ENCODE measurements around the gene FOXL3.
"Not testable (repeated sequence)": the region's sequence is repeated elsewhere in the genome, so short reads cannot be mapped to it uniquely, and the experiment has no call there.

The FOXL3 gene

GRCh38 chr7:292226-292625 lies 2.3 kb downstream of the FOXL3 start:
- no peak for DNase-seq

DNA sequence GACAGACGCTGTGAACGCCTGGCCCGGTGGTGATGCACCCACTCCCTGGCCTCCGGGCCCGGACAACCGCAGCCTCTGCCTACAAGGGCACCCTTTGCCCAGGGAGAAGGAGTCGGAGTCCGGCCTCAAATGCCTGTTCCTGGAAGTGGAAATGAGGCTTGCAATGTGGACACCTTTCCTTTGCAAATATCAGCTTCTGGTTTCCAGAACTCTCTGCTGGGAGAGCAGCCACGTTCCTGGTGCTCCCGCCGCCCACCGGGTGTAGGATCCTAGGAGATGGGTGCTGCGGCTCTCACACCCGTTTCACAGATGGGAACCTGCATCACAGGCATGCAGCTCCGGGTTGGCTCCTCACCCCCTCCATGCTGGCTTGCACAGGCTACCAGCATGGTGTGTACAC lies 2.9 kb downstream of the FOXL3 start:
- no peak for DNase-seq

DNA sequence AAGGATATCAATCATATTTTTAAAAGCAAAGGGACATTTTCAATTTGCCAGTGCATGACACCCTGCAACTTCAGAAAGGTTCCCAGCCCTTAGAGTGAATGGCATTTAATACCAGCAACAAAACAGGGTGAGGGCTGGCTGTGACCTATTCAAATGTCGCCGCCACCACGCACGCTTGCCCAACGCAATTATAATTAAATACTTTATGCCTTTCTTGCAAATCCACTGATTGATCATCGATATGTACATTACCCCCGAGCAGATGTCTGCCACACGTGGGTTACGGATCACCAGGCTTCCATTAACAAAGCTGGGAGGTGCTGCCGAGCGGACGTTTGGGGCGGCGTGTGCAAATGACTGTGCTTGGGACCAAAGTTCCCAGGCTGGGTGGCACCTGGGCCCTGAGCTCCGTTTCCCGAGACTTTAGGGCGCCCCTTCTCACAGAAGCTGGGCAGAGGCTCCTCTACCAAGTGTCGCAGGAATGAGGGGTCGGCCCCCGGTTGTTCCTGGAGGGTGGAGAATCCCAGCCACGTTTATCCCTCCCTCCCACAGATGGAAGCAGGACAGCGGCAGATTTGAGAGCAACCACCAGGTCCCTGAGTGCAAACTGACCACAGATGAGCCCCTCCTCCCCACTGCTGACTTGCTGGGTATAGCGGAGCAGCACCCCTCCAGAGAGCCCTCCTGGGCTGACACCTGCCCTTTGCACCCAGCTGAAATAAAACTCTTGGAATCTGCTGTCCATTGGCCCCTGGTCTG lies 3.9 kb downstream of the FOXL3 start:
- DNase-seq: no peak

- no peak for DNase-seq
These were observed 4.6 kb downstream of the FOXL3 start for GRCh38 chr7:294440-295154.

DNA sequence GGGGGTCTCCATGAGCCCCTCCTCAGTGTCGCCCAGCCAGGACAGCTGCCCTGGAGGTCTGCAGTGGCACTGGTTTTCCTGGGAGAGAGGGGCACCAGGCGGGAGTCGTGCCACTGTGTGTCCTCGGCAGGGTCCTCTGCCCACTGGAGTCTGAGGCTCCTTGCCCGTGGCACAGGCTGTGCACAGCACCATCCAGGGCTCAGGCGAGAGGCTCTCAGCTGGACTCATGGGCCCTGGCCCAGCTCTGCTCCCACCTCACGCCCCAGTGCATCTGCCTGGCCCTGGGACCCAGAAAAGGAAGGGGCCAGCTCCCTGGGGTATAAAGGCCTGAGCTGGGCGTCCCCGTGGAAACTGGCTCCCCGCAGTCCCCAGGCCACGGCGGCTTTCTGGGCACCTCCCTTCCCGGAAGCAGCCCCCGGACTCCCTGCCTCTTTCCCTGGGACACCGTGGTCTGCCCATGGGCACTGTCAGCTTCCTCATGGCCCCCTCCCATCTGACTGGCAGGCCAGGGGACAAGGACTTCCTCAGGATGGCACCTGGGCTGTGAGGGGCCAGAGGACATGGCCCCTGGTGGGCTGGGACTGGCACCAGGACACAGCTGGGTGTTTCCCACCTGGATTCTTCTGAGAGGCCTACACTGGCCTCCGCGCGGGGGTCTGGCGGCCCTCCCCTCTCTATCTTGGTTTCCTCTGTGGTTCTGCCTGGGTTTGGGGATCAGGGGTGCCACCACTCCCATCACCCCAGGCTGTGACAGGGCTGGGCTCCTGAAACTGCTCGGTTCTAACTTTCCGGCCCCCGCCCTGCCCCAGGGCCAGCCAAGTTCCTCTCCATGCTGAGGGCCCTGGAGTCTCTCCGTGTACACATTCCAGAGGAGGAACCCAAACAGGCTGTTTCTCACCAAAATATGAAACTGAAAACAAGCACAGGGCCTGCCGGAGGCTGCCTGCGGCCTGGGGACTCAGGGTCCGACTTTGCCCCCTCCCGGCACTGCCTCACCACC lies 5.5 kb downstream of the FOXL3 start:
- no peak for DNase-seq

DNA sequence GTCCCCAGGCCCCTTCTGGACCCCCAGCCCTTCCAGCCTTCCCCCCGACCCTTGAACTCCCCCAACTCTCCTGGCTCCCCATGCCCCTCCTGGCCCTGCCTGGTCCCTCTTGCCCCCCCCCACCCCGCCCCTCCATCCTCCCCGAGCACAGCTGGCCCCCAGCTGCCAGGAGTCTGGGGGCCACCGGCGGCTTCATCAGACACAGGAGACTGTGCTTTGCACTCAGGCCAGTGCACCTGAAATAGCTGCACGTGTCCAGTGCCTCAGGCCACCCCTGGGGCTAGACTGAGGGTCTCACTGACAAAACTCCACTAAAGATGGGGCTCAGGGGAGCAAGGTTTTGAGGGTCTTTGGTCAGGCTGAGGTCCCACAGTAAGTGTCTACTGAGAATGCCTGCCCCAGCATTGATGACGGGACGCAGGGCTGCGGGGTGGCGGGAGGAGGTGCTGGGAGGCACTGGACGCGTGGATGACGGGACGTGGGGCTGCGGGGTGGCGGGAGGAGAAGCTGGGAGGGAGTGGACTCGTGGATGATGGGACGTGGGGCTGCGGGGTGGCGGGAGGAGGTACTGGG lies 6.5 kb downstream of the FOXL3 start:
- no peak for DNase-seq

- not testable (repeated sequence) for DNase-seq
These were observed 7.2 kb downstream of the FOXL3 start for GRCh38 chr7:297141-297540.

DNA sequence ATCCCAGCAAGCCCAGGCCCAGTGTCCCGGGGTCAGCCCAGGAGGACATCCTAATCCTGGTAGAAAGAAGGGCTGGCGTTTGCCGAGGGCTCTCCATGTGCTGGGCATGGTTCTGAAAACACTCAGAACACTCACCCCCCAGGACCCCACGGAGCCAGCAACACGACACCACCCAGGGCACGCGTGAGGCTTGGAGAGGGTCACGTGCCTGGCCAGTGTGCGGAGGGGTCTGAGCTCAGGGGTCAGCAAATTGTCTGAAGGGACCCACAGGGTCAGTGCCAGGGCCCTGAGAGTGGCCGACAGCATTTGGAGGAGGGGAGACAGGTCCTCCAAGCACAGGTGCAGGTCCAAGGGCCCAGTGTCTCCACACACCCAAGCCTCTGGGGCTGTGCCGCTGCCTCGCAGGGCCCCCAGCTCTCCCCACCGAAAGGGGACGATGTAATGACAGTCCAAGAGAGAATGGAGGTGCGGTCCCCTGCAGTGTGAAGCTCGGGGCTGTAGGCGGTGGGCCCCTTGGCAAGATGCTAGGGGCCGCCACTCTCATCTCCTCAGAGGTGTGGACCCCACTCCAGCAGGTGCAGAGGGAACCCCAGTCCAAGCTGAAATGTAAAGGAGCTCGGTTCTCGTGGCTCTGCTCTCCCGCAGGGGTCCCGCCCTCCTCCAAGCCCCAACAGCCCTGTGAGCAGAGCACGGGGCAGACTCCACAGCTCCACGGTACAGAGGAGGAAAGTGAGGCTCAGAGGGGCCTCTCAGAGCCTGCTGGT lies 7.8 kb downstream of the FOXL3 start:
- no peak for DNase-seq

DNA sequence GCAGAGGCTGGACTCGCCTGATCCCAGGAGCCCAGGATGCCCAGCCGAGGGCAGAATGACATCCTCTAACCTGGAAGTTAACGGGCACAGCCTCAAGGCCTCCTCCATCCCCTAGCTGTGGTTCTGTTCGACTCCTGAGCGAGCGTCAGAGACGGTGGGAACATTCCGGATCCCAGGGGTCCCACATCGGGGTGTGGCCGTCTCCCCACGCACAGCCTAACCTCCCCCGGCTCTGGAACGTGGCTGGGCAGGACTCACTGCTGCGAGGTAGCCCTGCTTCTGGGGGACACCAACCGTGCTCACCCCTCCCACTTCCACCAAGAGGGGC lies 8.4 kb downstream of the FOXL3 start:
- DNase-seq: no peak

DNA sequence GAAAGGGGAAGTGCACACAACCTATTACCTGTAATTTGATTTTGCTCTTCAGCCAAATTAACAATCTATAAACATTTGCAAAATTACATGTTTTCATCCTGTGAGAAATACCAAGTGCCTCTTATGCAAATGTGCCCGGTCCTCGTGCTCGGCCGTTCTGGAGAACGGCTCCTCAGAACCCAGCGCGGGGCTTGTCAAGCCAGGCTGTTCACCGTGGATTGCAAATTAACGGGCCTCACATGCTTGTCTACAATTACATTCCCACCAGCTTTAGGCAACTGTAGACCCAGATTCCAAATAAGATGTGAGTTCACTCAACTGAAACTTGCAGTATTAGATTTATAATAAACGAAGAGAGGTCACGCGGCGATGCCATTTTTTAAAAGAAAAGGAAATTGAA lies 8.8 kb downstream of the FOXL3 start:
- DNase-seq: no peak

DNA sequence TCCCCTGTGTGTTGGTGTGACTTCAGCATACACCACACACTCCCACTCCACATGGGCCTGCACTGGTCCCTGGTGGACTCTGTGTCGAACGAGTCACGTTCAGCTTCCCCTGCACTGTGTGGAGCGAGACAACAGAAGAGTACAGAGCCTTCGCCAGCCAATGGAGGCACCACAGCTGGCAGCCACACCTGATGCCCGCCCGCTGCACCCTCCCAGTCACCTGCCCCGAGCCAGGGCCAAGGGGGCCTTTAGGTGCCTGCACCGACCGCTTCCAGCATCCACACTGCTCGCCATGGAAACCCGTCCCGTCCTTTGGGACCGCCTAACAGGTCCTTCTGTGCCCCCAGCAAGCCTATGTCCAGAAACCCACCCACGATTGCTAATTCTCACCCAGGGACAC lies 9.2 kb downstream of the FOXL3 start:
- no peak for DNase-seq

GRCh38 chr7:299628-300027 lies 9.7 kb downstream of the FOXL3 start:
- DNase-seq: no peak

GRCh38 chr7:300048-300447 lies 10.1 kb downstream of the FOXL3 start:
- no peak for DNase-seq

DNA sequence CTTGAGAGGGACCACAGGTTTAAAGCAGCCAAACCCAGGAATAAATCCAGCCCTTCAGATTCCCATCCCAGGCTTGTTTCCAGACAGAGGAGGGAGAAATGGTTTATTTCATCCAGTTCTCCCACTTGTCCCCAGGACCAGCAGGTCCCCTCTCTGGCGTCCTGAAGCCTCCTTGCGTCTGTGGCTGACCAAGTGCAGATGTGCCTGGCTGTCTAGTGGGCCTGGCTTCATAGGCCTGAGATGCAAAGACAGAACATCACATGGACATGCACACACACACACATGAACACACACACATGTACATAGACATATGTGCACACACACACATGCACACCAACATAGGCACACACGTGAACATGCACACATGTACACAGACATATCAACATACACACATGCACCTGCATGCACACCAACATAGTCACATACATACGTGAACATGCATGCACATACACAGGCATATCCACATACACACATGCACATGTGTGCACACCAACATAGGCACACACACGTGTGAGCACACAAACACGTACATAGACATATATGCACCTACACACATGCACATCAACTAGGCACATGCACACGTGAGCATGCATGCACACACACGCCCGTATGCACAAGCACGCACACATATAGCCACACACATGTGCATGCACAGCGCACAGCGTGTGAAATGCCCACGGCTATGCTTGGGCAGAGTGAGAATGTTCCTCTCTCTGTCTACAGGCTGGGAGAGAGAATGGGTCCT lies 10.7 kb downstream of the FOXL3 start:
- no peak for DNase-seq

GRCh38 chr7:301291-302053 lies 11.5 kb downstream of the FOXL3 start:
- no peak for DNase-seq

DNA sequence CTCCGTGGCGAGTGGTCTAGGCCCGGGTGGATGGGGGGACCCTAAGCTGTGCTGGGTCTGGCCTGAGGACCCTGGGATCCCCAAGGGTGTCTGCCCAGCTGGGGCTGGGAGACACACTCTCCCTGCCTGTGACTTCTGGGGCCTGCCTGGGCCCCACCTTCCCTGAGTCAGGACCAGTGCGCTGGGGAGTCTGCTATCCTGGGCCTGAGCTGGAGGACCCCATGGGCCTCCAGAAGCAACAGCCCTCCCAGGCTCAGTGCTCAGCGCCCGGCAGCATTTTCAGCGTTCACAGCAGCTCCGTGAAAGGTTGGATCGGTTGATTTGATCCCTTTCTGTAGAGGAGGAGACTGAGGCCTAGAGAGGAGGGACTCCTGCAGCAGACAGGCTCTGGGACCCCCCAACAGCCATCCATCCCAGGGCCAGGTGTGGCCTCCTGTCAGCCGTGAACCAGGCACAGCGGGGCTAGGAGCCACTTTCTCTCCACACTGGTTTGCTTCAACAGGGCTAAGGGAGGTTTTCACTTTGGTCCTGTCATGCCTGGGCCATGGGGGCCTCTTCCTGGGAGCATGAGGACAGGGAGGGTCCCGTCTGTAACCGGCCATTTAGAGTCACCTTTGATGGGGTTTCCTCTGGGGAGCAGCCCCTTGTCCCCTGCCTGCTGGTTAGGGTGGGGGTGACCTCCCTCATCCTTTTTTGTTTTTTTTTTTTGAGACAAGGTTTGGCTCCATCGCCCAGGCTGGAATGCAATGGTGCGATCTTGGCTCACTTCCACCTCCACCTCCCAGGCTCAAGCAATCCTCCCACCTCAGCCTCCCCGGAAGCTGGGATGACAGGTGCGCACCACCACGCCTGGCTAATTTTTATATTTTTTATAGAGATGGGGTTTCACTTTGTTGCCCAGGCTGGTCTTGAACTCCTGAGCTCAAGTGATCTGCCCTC lies 12.4 kb downstream of the FOXL3 start:
- DNase-seq: no peak

- no peak for DNase-seq
These were observed 13.5 kb downstream of the FOXL3 start for GRCh38 chr7:303425-303824.

DNA sequence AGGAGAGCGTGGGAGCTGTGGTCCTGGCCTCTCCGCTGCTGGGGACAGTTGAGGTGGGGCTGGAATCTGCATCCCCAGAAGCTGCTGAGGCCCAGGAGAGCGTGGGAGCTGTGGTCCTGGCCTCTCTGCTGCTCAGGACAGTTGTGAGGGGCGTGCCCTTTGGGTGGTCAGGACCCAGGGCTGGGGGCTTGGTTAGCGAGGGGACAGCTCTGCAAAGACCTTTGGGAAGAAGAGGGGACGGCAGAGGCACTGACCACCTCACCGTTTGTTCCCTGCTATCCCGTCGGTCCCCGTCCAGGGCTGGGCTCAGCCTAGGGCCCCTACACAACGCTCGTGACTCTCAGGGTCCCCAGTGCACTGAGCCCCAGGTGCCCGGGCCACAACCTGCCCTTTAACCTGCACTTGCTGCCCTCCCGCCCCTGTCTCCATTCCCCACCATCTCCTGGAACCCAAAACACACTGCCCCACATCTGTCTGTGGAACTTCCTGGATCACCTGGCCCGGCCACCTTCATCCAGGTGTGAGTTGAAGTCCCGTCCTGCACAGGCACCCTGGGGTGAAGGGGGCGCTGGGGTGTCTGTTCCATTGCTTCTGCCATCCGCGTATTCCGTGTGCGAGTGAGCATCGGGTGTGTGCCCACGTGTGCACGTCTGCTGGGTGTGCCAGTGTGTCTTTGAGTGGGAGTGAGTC lies 14.1 kb downstream of the FOXL3 start:
- no peak for DNase-seq

All from stimulated activated CD4-positive, alpha-beta T cell treated with anti-CD3 and anti-CD28 coated beads, Interleukin-15, amount 100 ng/mL, for 24 hours (primary cell).